KOPT-K1 (cell line): ENCODE measurements around the gene BRMS1.
"Not testable (repeated sequence)": the region's sequence is repeated elsewhere in the genome, so short reads cannot be mapped to it uniquely, and the experiment has no call there.

Experiments
- H3K27ac ChIP-seq: fragments of 200-600 bp; sonication (generic); 2 replicates; pipeline ENCODE4 v1.5.1; 2016; ENCODE audit warnings: antibody characterized with exemption, mild to moderate bottlenecking, low read depth, low read length; ENCODE audit not compliant: poor library complexity, severe bottlenecking
- H3K36me3 ChIP-seq: fragments of 200-600 bp; sonication (generic); 2 replicates; pipeline ENCODE4 v1.5.1; 2017; ENCODE audit warnings: antibody characterized with exemption, mild to moderate bottlenecking, low read length, moderate library complexity; ENCODE audit not compliant: insufficient read depth
- H3K9me3 ChIP-seq: fragments of 200-600 bp; sonication (generic); 2 replicates; pipeline ENCODE4 v1.5.1; 2017; ENCODE audit warnings: antibody characterized with exemption, low read length, mild to moderate bottlenecking; ENCODE audit not compliant: insufficient read depth, poor library complexity, severe bottlenecking

The BRMS1 gene, protein sequence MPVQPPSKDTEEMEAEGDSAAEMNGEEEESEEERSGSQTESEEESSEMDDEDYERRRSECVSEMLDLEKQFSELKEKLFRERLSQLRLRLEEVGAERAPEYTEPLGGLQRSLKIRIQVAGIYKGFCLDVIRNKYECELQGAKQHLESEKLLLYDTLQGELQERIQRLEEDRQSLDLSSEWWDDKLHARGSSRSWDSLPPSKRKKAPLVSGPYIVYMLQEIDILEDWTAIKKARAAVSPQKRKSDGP

DNA sequence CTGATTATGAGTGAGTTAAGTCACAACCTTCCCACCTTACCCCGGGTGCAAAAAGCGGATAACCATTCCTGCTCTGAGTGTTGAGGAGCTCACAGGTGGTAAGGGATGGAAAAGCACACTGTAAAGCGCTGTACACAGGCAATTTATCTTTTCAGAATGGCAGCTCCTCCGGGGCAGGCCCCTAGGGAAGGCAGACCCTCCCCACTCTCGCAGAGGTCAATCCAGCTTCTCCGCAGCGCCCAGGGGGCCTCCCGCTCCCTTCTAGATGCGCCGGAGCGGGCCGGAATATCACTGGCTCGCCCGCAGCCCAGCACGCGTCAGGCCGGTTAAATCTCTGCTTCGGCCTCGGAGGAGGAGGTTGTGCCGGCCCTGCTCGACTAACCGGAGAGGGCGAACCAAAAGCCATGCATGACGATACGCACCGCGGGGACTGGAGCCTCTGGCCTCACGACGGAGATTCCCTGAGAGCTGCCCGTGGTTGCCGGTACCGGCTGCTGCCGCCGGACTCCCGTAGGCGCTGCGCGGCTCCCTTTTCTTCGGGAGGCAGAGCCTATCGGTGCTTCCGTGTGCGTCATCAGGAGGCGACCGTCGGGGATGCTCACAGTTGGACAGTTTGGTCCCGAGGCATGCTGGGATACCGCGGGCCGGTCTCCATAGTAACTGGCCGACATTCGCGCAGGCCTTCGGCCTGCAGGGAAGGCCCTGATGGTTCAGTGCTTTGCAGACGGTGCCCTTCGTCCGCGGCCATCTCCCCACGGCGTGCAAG lies at the start of gene BRMS1:
Gene BRMS1, minus strand, starts transcription at position 555 of the 766 bp plus-strand sequence. CDS start 2,870 bp downstream, outside the sequence.
- H3K36me3 ChIP-seq, result peaks cover 39% of the 10 kb centered on the region
- peak within 1 kb of the TSS; percentile 62 for H3K27ac ChIP-seq
- no peaks in the 10 kb centered on the region for H3K9me3 ChIP-seq

DNA sequence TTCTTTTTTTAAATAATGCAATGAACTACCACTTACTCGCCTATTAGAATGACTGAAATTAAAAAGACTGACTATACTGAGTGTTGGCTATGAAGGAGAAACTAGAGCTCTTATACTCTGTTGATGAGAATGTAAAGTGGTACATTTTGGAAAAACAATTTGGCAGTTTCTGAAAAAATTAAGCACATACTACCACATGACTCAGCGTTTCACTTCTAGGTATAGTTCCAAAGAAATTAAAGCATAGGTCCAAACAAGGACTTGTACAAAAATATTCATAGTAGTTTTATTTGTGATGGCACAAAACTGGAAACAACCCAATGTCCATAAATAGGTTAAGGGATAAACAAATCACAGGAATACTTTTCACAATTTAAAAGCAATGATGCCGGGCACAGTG lies 49.0 kb upstream of the BRMS1 start:
- Histone ChIP-seq H3K9me3 (no peaks in the 10 kb centered on the region), H3K27ac (no peak overlapping the region), H3K36me3 (no peaks in the 10 kb centered on the region)

GRCh38 chr11:66391322-66391721 lies 46.4 kb upstream of the BRMS1 start:
- no peak overlapping the region for H3K27ac ChIP-seq
- no peaks in the 10 kb centered on the region for H3K9me3 ChIP-seq
- H3K36me3 ChIP-seq, result no peaks in the 10 kb centered on the region

DNA sequence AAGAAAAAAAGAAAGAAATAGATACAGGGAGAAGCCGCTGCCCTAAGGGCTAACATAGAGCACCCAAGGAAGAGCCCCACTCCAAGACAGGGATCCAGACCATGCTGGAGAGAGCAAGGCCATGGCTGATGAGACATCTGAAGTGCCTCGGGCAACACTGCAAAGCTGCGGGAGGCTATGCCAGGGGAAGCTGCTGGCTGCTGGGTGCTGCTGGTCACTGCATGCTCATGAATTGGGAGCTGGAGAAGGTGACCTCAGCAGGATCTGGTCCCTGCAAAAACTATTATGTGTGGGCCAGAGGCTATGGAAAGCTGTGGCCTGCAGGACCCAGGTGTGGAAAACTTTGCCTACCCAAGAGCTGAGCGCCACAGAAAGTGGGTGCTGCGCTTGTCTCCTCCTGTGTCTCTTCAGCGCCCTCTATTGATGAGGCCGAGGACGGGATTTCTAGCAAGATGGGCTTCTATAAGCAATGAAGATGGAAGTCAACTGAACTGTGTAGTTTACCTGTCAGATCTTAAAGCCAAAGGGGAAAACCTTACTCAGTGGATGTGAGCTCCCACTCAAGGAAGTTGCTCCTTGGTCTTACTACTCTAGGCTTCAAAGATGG lies 44.0 kb upstream of the BRMS1 start:
- Histone ChIP-seq H3K36me3 (no peaks in the 10 kb centered on the region), H3K27ac (no peak overlapping the region), H3K9me3 (no peaks in the 10 kb centered on the region)

DNA sequence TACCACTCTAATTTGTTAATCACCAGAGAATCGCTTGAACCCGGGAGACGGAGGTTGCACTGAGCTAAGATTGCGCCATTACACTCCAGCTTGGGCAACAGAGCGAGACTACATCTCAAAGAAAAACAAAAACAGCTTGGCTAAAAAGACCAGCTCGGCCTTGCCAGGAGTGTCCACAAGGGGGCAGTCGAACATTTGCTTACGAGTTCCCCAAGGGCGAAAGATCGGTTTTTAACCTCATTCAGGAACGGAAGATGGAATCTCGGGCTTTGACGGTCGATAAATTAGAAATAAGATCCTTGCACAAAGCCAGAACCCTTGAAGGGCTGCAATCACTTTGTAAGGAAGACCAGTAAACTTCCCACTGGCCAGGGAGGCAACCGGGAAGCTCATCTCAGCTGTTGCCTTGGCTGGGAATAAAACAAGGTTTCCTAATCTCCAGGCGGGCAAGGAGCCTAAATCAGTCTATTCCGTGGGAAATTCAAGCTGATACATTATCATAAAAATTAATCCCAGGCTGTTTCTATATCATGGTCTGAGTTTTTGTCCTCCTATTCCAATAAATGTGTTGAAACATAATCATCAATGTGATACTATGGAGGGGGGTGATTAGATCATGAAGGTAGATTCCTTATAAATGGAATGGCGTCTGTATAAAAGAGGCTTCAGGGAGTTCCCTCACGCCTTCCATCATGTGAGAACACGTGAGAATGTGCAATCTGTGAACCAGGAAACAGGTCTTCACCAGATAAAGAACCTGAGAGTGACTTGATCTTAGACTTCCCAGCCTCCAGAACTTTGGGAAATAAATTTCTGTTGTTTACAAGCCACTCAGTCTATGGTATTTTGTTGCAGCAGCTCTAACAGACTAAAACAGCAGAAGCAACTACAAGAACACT lies 41.5 kb upstream of the BRMS1 start:
- no peak overlapping the region for H3K27ac ChIP-seq
- no peaks in the 10 kb centered on the region for H3K9me3 ChIP-seq
- no peaks in the 10 kb centered on the region for H3K36me3 ChIP-seq

GRCh38 chr11:66384316-66384715 lies 39.4 kb upstream of the BRMS1 start:
- H3K27ac ChIP-seq, H3K36me3 ChIP-seq, H3K9me3 ChIP-seq: not testable (repeated sequence)

DNA sequence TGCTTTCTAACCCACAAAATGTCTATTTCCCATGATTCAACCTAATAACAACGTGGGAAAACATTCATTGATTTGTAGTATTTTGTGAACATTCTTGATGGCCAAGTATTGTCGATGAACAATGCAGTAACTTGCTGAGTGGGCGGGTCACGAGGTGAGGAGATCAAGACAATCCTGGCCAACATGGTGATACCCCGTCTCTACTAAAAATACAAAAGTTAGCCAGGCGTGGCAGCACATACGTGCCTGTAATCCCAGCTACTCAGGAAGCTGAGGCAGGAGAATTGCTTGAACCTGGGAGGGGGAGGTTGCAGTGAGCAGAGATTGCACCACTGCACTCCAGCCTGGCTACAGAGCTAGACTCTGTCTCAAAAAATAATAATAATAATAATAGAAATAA lies 35.4 kb upstream of the BRMS1 start:
- not testable (repeated sequence) for H3K27ac ChIP-seq, H3K36me3 ChIP-seq, H3K9me3 ChIP-seq

DNA sequence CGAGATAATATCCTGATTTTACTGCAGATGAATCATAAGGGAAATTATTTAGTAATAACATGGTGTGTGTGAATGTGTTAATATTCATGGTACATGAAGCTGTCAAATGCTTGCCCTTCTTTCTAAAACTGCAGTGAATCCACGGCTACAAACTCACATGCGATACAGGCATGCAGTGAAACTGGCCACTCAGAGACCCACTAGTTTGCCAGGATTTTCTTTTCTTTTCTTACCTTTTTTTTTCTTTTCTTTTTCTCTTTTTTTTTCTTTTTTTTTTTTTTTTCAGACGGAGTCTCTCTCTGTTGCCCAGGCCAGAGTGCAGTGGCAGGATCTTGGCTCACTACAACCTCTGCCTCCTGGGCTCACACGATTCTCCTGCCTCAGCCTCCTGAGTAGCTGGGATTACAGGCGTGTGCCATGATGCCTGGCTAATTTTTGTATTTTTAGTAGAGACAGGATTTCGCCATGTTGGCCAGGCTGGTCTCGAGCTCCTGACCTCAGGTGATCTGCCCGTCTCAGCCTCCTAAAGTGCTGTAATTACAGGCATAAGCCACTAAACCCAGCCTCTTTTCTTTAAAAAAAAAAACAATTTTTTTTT lies 28.9 kb upstream of the BRMS1 start:
- not testable (repeated sequence) for H3K9me3 ChIP-seq, H3K36me3 ChIP-seq, H3K27ac ChIP-seq

- Histone ChIP-seq H3K27ac (no peak overlapping the region), H3K36me3 (no peaks in the 10 kb centered on the region), H3K9me3 (no peaks in the 10 kb centered on the region)
These were observed 28.4 kb upstream of the BRMS1 start for GRCh38 chr11:66373265-66373664.

DNA sequence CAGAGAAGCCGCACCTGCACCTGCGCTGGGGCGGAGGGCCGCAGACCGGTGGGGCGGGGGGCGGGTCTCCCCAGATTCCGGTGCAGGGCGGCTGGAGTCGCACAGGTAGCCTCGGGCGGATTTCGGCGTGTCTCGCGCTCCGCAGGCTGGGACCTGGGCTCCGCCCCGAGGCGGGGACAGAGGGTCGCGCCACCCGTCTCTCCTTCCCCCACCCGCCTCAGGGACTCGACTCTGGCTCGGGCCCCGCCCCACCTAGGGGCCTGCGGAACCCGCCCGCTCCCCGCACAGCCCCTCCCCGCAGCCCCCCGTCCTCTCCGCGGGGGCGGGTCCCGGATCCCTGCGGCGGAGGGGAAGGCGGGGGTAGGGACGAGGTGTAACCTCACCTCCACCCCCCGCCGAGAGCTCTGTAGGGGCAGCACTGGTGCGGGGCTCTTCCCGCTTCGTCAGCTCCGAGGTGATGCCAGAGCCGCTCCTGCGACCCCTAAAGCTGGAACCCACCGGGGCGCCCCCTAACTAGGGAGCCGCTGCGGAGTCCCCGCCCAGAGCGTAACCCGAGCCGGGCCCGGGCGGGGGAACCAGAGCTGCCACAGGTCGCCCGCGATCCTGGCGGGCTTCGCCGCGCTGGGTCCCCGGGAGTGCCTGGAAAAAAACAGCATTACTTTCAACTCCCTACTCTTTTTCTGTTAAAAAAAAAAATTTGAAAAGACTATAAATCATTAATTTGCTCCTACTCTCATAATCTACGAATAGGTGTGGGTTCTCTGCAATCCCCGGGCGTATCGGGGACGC lies 26.9 kb upstream of the BRMS1 start, which contains the start of gene SLC29A2:
Gene SLC29A2, minus strand, starts transcription at position 134 of the 789 bp plus-strand sequence. CDS start 169 bp downstream, outside the sequence.
- no peaks in the 10 kb centered on the region for H3K36me3 ChIP-seq

GRCh38 chr11:66369073-66369894 lies 24.4 kb upstream of the BRMS1 start:
- Histone ChIP-seq H3K27ac (no peak overlapping the region), H3K9me3 (no peaks in the 10 kb centered on the region), H3K36me3 (no peaks in the 10 kb centered on the region)

More for the DNA sequence above, 26.9 kb upstream of the BRMS1 start, which contains the start of gene SLC29A2:
- peak within 1 kb of the TSS; percentile 50 for H3K27ac ChIP-seq
- H3K9me3 ChIP-seq, result no peaks in the 10 kb centered on the region

GRCh38 chr11:66368484-66368883 lies 23.6 kb upstream of the BRMS1 start:
- Histone ChIP-seq H3K36me3 (no peaks in the 10 kb centered on the region), H3K27ac (no peak overlapping the region), H3K9me3 (no peaks in the 10 kb centered on the region)
